ENCODE measurements around the gene GARRE1. TPM values are rescaled to one million over a fixed set of nuclear protein-coding genes. Genes with fewer than 3 reads are reported as not detected.
A peak's percentile ranks its signal among the peaks of the same experiment; 100 is the strongest.

The GARRE1 gene
- total and polyA plus RNA-seq, 2 of the 13 experiments (the other 11 are each of a cell fraction or from before 2014, with no cell fraction given) = 8.0 to 11.7 TPM

DNA sequence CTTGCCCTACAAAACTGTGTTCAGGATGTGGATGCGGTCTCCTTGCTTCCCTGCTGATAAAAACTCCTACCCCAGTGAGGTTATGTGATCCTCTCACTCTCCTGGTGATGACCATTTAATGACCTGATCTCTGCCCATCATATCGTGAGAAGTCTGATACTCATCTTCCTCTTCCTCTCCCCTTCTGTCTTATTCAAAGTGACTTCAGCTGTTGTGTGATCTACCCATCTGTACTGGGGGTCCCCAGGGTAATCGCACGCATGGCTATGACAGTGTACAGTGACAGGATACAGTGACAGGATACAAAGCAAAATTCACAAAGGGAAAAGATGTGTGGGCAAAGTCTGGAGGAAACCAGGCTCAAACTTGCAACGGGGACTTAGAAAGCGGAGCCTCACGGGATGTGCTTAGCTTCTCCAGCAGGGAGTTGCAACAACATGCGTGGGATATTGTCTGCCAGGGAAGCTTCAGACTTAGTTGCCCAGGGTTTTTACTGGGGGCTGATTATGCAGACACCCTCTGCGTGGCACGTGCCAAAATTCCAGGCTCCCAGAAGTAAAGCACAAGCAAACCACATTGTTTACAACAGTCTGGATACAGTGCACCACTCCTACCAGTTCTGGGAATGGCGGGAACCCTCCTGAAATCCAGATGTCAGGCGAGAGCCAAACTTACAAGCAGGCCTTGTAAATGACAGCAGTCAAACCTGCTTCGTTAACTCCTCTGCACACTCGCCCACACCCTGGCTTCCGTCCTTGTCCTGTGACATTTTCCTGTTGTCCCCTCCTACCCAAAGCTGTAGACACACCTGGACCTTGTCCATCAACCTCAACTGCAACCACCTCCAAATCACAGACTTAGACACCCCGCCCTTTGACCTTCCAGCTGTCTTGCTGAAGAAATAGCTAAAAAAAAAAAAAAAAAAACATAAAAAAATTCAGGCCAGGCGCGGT, 18.0 kb upstream of the GARRE1 start:
- FAIRE-seq (no peak), ATAC-seq (no peak), DNase-seq (ENCODE audit: low spot score) (no peak)
- ChIA-PET POLR2A (no interaction called here), CTCF (ENCODE audit: low intra/inter-chr PET ratio, low total read pairs) (no interaction called here)
- no peaks in the 10 kb centered on the region for H3K79me2 ChIP-seq (ENCODE audit: insufficient read depth, low read length)
- no peak overlapping the region for H3K4me3 ChIP-seq (replicated peaks in 1 of 3; ENCODE audit: insufficient read depth in 1 of 3, low read depth in 2 of 3, low read length in 3 of 3)
- no peak overlapping the region for H3K9ac ChIP-seq (ENCODE audit: insufficient read depth, low read depth, low read length)
- peaks cover 12% of the 10 kb centered on the region for H3K4me1 ChIP-seq (ENCODE audit: insufficient read depth, low read length)
- no peak overlapping the region for H3K27ac ChIP-seq (ENCODE audit: extremely low read length, insufficient read depth, low read length)
- H3K27me3 ChIP-seq (ENCODE audit: control insufficient read depth in 1 of 2, insufficient read depth in 2 of 2, low read length in 2 of 2) = no peaks in the 10 kb centered on the region
- WGBS (ENCODE audit: low lambda C conversion rate) = 91% methylated on average over 16 of the region's 18 CpGs
- H3K4me2 ChIP-seq (ENCODE audit: low read depth, low read length) = no peak overlapping the region
- no peaks in the 10 kb centered on the region for H3K9me3 ChIP-seq (ENCODE audit: low read length)
- in situ Hi-C loops (cut with HindIII; ENCODE audit: extremely low pct_ligation_motif_present, low pct_unique_long_range_greater_than_20kb) = no loop called here
- intact Hi-C loops (cut with micrococcal nuclease; ENCODE audit: unreplicated experiment) = no loop called here
- TSS peak; percentile 22 for BruUV-seq (replicated peaks)
- no peak for TF ChIP-seq GATA4 (IDR thresholded peaks at IDR 0.05; ENCODE audit: borderline replicate concordance, low read depth)
- TF ChIP-seq ZNF234 (CRISPR knock-in tag; conservative IDR thresholded peaks at IDR 0.05) = no peak
- no peak for TF ChIP-seq CREBL2 (CRISPR knock-in tag; IDR thresholded peaks at IDR 0.05; ENCODE audit: borderline replicate concordance)
- no peak for TF ChIP-seq RCOR2 (CRISPR knock-in tag; IDR thresholded peaks at IDR 0.05)
- TF ChIP-seq MXI1 (IDR thresholded peaks at IDR 0.05; ENCODE audit: borderline replicate concordance, low read depth, low read length) = no peak
- no peak for TF ChIP-seq BHLHE40 (IDR thresholded peaks at IDR 0.05; ENCODE audit: low read length)
- TF ChIP-seq HBP1 (CRISPR knock-in tag; IDR thresholded peaks at IDR 0.05; ENCODE audit: low read depth) = no peak
- no peak for TF ChIP-seq DZIP1 (CRISPR knock-in tag; IDR thresholded peaks at IDR 0.05)
- TF ChIP-seq MLLT10 (CRISPR knock-in tag; IDR thresholded peaks at IDR 0.05) = no peak
- no peak for TF ChIP-seq PHF20 (CRISPR knock-in tag; IDR thresholded peaks at IDR 0.05)
- TF ChIP-seq SRF (IDR thresholded peaks at IDR 0.05; ENCODE audit: low read depth, low read length) = no peak
- TF ChIP-seq, protein P1, sequence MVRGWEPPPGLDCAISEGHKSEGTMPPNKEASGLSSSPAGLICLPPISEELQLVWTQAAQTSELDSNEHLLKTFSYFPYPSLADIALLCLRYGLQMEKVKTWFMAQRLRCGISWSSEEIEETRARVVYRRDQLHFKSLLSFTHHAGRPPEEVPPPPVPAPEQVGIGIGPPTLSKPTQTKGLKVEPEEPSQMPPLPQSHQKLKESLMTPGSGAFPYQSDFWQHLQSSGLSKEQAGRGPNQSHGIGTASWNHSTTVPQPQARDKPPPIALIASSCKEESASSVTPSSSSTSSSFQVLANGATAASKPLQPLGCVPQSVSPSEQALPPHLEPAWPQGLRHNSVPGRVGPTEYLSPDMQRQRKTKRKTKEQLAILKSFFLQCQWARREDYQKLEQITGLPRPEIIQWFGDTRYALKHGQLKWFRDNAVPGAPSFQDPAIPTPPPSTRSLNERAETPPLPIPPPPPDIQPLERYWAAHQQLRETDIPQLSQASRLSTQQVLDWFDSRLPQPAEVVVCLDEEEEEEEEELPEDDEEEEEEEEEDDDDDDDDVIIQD (CRISPR knock-in tag; IDR thresholded peaks at IDR 0.05; ENCODE audit: low read depth) = no peak
- no peak for TF ChIP-seq ZNF816 (CRISPR knock-in tag; IDR thresholded peaks at IDR 0.05; ENCODE audit: borderline replicate concordance)
- H2AFZ ChIP-seq (ENCODE audit: low read length) = no peak overlapping the region
- H3K36me3 ChIP-seq (replicated peaks in 1 of 2; ENCODE audit: control insufficient read depth in 1 of 2, insufficient read depth in 2 of 2, low read length in 2 of 2) = no peaks in the 10 kb centered on the region
- H4K20me1 ChIP-seq (ENCODE audit: insufficient read depth, low read length) = no peaks in the 10 kb centered on the region
